Measurements from ENCODE around the gene CCNK.

GRCh38 chr14:99478128-99478527, 3.1 kb upstream of the CCNK start:
- TF ChIP-seq RARB (CRISPR knock-in tag; IDR thresholded peaks at IDR 0.05) (no peak), ESRRG (CRISPR knock-in tag; IDR thresholded peaks at IDR 0.05) (no peak), TCF4 (CRISPR knock-in tag; IDR thresholded peaks at IDR 0.05; ENCODE audit: borderline replicate concordance) (no peak), ZC3H10 (CRISPR knock-in tag; IDR thresholded peaks at IDR 0.05) (no peak), CREB5 (CRISPR knock-in tag; IDR thresholded peaks at IDR 0.05; ENCODE audit: low read depth) (no peak), PATZ1 (CRISPR knock-in tag; IDR thresholded peaks at IDR 0.05; ENCODE audit: borderline replicate concordance) (no peak), CSDC2 (CRISPR knock-in tag; IDR thresholded peaks at IDR 0.05) (no peak), ZNF70 (CRISPR knock-in tag; IDR thresholded peaks at IDR 0.05) (no peak), TOX (CRISPR knock-in tag; IDR thresholded peaks at IDR 0.05; ENCODE audit: borderline replicate concordance) (no peak), CSRNP3 (CRISPR knock-in tag; IDR thresholded peaks at IDR 0.05) (no peak), ZFP30 (CRISPR knock-in tag; IDR thresholded peaks at IDR 0.05) (no peak), OSR1 (CRISPR knock-in tag; IDR thresholded peaks at IDR 0.05) (no peak), SNAI2 (CRISPR knock-in tag; IDR thresholded peaks at IDR 0.05) (no peak), TSHZ2 (CRISPR knock-in tag; IDR thresholded peaks at IDR 0.05) (no peak)

Measured in SK-N-SH treated with all-trans-retinoic acid at 6 μM for 48 hours (cell line).